NT2/D1 (cell line): ENCODE measurements around the gene SLC28A3.

ENCODE experiments used
- DNase-seq: peaks from one replicate; pipeline ENCODE4 v3.0.0-alpha.2; 2011; ENCODE audit warnings: low read depth, low spot score
- H3K27me3 ChIP-seq: 2 replicates; pipeline ENCODE4 v1.6.0; 2011; ENCODE audit warnings: mild to moderate bottlenecking; ENCODE audit not compliant: insufficient read length, insufficient read depth
- H3K36me3 ChIP-seq: 2 replicates; pipeline ENCODE4 v1.6.1; 2011; ENCODE audit warnings: mild to moderate bottlenecking, low read length, mixed read lengths; ENCODE audit not compliant: insufficient read depth, insufficient read length
- H3K4me1 ChIP-seq: 2 replicates; pipeline ENCODE4 v1.5.1; 2011; ENCODE audit not compliant: insufficient read depth, insufficient read length
- H3K4me3 ChIP-seq: 2 replicates; pipeline ENCODE4 v1.5.1; 2011; ENCODE audit warnings: low read depth; ENCODE audit not compliant: insufficient read length
- H3K9ac ChIP-seq: 2 replicates; pipeline ENCODE4 v1.6.0; 2011; ENCODE audit warnings: low read depth; ENCODE audit not compliant: insufficient read length
- H3K9me3 ChIP-seq: 2 replicates; pipeline ENCODE4 v1.5.1; 2011; ENCODE audit warnings: mild to moderate bottlenecking, low read length; ENCODE audit not compliant: insufficient read depth
- SUZ12 ChIP-seq: IDR thresholded peaks from 2 replicates; pipeline ENCODE4 v1.6.1; 2011; ENCODE audit not compliant: insufficient read length, insufficient read depth; ENCODE audit errors: extremely low read depth
- YY1 ChIP-seq: IDR thresholded peaks from 2 replicates; pipeline ENCODE4 v1.6.1; 2011; ENCODE audit not compliant: insufficient read length, insufficient read depth
- ZNF274 ChIP-seq: IDR thresholded peaks from 2 replicates; pipeline ENCODE4 v1.6.1; 2011; ENCODE audit warnings: mild to moderate bottlenecking, low read depth, low read length

SLC28A3 gene

GRCh38 chr9:84264307-84265029, 76.1 kb downstream of the SLC28A3 start:
- TF ChIP-seq YY1 = no peak
- TF ChIP-seq ZNF274 = no peak
- Histone ChIP-seq H3K36me3 (no peaks in the 10 kb centered on the region), H3K4me3 (no peak overlapping the region), H3K9ac (no peak overlapping the region), H3K9me3 (no peaks in the 10 kb centered on the region), H3K4me1 (no peaks in the 10 kb centered on the region), H3K27me3 (no peaks in the 10 kb centered on the region)
- no peak for DNase-seq

- Histone ChIP-seq H3K9me3 (no peaks in the 10 kb centered on the region), H3K9ac (peak overlapping the region; percentile 23), H3K27me3 (no peaks in the 10 kb centered on the region), H3K36me3 (no peaks in the 10 kb centered on the region), H3K4me3 (no peak overlapping the region), H3K4me1 (no peaks in the 10 kb centered on the region)
- TF ChIP-seq ZNF274 (no peak), YY1 (no peak), SUZ12 (no peak)
- DNase-seq = peak; percentile 85
Observed at GRCh38 chr9:84261070-84261746, 79.3 kb downstream of the SLC28A3 start.

- Histone ChIP-seq H3K4me3 (no peak overlapping the region), H3K4me1 (no peaks in the 10 kb centered on the region), H3K27me3 (no peaks in the 10 kb centered on the region), H3K9ac (no peak overlapping the region), H3K36me3 (no peaks in the 10 kb centered on the region), H3K9me3 (no peaks in the 10 kb centered on the region)
- DNase-seq = no peak
- no peak for TF ChIP-seq YY1
- no peak for TF ChIP-seq SUZ12
- TF ChIP-seq ZNF274 = no peak
Observed at GRCh38 chr9:84258371-84258770, 82.2 kb downstream of the SLC28A3 start.

GRCh38 chr9:84255696-84256095, 84.9 kb downstream of the SLC28A3 start:
- TF ChIP-seq SUZ12 = no peak
- no peak for TF ChIP-seq YY1
- no peak for TF ChIP-seq ZNF274
- no peaks in the 10 kb centered on the region for H3K4me1 ChIP-seq
- no peaks in the 10 kb centered on the region for H3K27me3 ChIP-seq
- no peaks in the 10 kb centered on the region for H3K36me3 ChIP-seq
- no peak for DNase-seq
- H3K9ac ChIP-seq = no peak overlapping the region
- no peaks in the 10 kb centered on the region for H3K9me3 ChIP-seq
- no peak overlapping the region for H3K4me3 ChIP-seq

GRCh38 chr9:84254972-84255371, 85.6 kb downstream of the SLC28A3 start:
- Histone ChIP-seq H3K4me1 (no peaks in the 10 kb centered on the region), H3K27me3 (no peaks in the 10 kb centered on the region), H3K9me3 (no peaks in the 10 kb centered on the region), H3K36me3 (no peaks in the 10 kb centered on the region), H3K9ac (no peak overlapping the region), H3K4me3 (no peak overlapping the region)
- DNase-seq = no peak
- no peak for TF ChIP-seq YY1
- TF ChIP-seq ZNF274 = no peak
- TF ChIP-seq SUZ12 = no peak

- H3K27me3 ChIP-seq = no peaks in the 10 kb centered on the region
- no peak for DNase-seq
- H3K4me3 ChIP-seq = no peak overlapping the region
- TF ChIP-seq ZNF274 (no peak), SUZ12 (no peak), YY1 (no peak)
- no peaks in the 10 kb centered on the region for H3K36me3 ChIP-seq
- H3K9ac ChIP-seq = no peak overlapping the region
- H3K9me3 ChIP-seq = no peaks in the 10 kb centered on the region
- no peaks in the 10 kb centered on the region for H3K4me1 ChIP-seq
Observed at GRCh38 chr9:84251921-84252320, 88.6 kb downstream of the SLC28A3 start.

GRCh38 chr9:84241817-84242373, 98.7 kb downstream of the SLC28A3 start:
- Histone ChIP-seq H3K27me3 (no peaks in the 10 kb centered on the region), H3K4me3 (no peak overlapping the region), H3K9ac (no peak overlapping the region), H3K36me3 (no peaks in the 10 kb centered on the region), H3K9me3 (peaks cover 19% of the 10 kb centered on the region; the same call in 1 of the 2 replicates), H3K4me1 (no peaks in the 10 kb centered on the region)
- no peak for DNase-seq
- TF ChIP-seq YY1 = no peak
- TF ChIP-seq ZNF274 = no peak

GRCh38 chr9:84239343-84239742, 101.2 kb downstream of the SLC28A3 start:
- TF ChIP-seq YY1 (no peak), SUZ12 (no peak), ZNF274 (no peak)
- DNase-seq = no peak
- peaks cover 19% of the 10 kb centered on the region; the same call in 1 of the 2 replicates for H3K9me3 ChIP-seq
- no peaks in the 10 kb centered on the region for H3K4me1 ChIP-seq
- H3K27me3 ChIP-seq = no peaks in the 10 kb centered on the region
- no peak overlapping the region for H3K4me3 ChIP-seq
- H3K9ac ChIP-seq = no peak overlapping the region
- H3K36me3 ChIP-seq = no peaks in the 10 kb centered on the region
